Chondrocyte (in vitro differentiated cells): ENCODE data around the gene NKD2. TPM values are rescaled to one million over a fixed set of nuclear protein-coding genes. Genes with fewer than 3 reads are reported as not detected.
A peak's percentile ranks its signal among the peaks of the same experiment; 100 is the strongest.

Experiments used
- DNase-seq: peaks from one replicate; pipeline ENCODE4 v3.0.0; 2021; ENCODE audit warnings: mixed read lengths, low spot score
- H3K27ac Mint-ChIP-seq: one replicate; pipeline ENCODE4 v1.8.0; 2021; ENCODE audit warnings: mild to moderate bottlenecking, moderate library complexity, mixed read lengths; ENCODE audit not compliant: unreplicated experiment
- H3K27me3 Mint-ChIP-seq: 2 replicates; pipeline ENCODE4 v1.8.0; 2021; ENCODE audit warnings: low read depth, mixed read lengths
- H3K36me3 Mint-ChIP-seq: 2 replicates; pipeline ENCODE4 v1.8.0; 2021; ENCODE audit warnings: low read depth, mixed read lengths
- H3K4me1 Mint-ChIP-seq: 2 replicates; pipeline ENCODE4 v1.8.0; 2021; ENCODE audit warnings: low read depth, mild to moderate bottlenecking, mixed read lengths
- H3K4me3 Mint-ChIP-seq: one replicate; pipeline ENCODE4 v1.8.0; 2021; ENCODE audit warnings: mild to moderate bottlenecking, moderate library complexity, mixed read lengths; ENCODE audit not compliant: unreplicated experiment
- H3K9me3 Mint-ChIP-seq: 2 replicates; pipeline ENCODE4 v1.8.0; 2021; ENCODE audit warnings: low read depth, mixed read lengths
- total RNA-seq: library from RNA; stranded (reverse); gene quantifications from 3 replicates; pipeline ENCODE4 v1.2.1, GENCODE V29; 2021
- TF ChIP-seq, protein P1 (sequence below): fragments of 200-600 bp; sonication (generic); IDR thresholded peaks from 2 replicates; pipeline ENCODE4 v1.5.0; 2021; ENCODE audit warnings: antibody characterized with exemption, mild to moderate bottlenecking, moderate library complexity

The NKD2 gene
- total RNA-seq, 1 donor from 2014 or later = not detected

DNA sequence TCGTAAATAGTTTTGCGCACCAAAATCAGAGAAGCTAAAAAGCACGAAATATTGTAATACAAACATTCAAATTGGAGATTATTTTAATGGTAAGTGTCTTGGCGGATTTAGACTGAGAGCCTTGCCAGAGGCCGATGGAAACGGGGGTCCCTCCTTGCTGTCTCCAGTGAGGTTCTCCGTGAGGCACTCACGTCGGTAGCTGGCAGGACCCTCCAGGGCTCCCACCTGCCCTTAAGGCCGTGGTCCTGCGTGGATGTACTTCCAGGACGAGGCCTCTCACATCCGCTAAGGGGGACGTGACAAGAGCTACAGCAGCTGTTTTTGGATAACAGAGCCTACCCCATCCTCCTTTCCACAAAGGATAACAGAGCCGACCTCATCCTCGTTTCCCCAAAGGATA, 7.9 kb downstream of the NKD2 start:
- Mint-ChIP-seq H3K4me3 (no peak overlapping the region), H3K27ac (no peak overlapping the region), H3K27me3 (peaks cover 29% of the 10 kb centered on the region), H3K9me3 (no peaks in the 10 kb centered on the region), H3K4me1 (no peaks in the 10 kb centered on the region), H3K36me3 (no peaks in the 10 kb centered on the region)
- TF ChIP-seq, protein P1, sequence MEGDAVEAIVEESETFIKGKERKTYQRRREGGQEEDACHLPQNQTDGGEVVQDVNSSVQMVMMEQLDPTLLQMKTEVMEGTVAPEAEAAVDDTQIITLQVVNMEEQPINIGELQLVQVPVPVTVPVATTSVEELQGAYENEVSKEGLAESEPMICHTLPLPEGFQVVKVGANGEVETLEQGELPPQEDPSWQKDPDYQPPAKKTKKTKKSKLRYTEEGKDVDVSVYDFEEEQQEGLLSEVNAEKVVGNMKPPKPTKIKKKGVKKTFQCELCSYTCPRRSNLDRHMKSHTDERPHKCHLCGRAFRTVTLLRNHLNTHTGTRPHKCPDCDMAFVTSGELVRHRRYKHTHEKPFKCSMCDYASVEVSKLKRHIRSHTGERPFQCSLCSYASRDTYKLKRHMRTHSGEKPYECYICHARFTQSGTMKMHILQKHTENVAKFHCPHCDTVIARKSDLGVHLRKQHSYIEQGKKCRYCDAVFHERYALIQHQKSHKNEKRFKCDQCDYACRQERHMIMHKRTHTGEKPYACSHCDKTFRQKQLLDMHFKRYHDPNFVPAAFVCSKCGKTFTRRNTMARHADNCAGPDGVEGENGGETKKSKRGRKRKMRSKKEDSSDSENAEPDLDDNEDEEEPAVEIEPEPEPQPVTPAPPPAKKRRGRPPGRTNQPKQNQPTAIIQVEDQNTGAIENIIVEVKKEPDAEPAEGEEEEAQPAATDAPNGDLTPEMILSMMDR = no peak
- peak; percentile 67 for DNase-seq

DNA sequence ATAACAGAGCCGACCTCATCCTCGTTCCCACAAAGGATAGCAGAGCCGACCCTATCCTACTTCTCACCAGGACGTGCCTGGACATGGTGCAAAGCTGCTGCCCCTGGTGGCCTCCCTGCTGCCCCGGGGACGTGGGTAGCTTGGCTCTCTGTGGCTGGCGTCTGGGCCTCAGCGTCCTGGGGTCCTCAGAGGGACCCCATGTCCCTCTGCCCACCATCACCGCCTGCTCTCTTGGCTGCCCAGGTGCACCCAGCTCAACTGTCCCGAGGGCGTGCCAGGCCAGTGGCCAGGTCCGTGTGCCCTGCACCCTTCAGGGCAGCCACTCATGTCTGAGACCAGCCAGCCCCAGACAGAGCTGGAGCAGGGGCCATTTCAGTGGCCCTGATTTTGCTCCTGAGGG, 8.5 kb downstream of the NKD2 start:
- no peaks in the 10 kb centered on the region for H3K4me1 Mint-ChIP-seq
- TF ChIP-seq, protein P1 = no peak

DNA sequence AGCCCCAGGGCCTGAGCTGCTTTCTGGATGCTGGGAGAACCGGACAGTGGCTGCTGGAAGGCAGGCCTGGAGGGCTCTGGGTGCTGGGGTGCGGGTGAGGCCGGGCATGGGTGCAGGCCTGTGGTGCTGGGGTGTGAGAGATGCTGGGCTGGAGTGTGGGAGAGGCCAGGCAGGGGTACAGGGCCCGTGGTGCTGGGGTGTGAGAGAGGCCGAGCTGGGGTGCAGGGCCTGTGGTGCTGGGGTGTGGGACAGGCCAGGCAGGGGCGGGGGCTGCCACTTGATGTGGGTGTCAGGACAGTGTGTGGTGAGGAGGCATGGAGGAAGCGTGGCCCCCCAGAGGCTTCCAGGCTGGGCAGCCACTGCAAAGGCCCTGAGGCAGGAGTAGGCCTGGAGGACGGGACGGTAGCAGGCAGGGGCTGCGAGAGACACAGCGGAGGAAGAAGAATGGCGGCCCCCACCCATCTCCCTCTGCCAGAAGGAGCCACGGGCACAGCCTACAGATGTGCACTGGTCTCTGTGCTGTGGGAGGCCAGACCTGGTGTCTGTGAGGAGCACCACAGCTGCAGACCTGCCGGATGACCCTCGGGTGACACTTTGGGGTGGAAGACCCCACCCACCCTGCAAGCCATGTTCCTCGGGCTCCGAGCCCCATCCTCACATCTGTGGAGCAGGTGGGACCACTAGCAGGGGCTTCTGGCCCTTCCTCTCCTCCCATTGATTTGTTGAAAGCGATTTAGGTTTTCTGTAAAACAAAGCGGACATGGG, 9.3 kb downstream of the NKD2 start:
- Mint-ChIP-seq H3K9me3 (no peaks in the 10 kb centered on the region), H3K4me1 (no peaks in the 10 kb centered on the region), H3K4me3 (no peak overlapping the region), H3K27me3 (peaks cover 19% of the 10 kb centered on the region), H3K36me3 (no peaks in the 10 kb centered on the region), H3K27ac (no peak overlapping the region)
- peak; percentile 90 for DNase-seq
- TF ChIP-seq, protein P1 = no peak

More for the DNA sequence above, 8.5 kb downstream of the NKD2 start:
- H3K4me3 Mint-ChIP-seq = no peak overlapping the region
- no peaks in the 10 kb centered on the region for H3K36me3 Mint-ChIP-seq
- peaks cover 23% of the 10 kb centered on the region for H3K27me3 Mint-ChIP-seq
- DNase-seq = peak; percentile 78
- no peaks in the 10 kb centered on the region for H3K9me3 Mint-ChIP-seq
- H3K27ac Mint-ChIP-seq = no peak overlapping the region

DNA sequence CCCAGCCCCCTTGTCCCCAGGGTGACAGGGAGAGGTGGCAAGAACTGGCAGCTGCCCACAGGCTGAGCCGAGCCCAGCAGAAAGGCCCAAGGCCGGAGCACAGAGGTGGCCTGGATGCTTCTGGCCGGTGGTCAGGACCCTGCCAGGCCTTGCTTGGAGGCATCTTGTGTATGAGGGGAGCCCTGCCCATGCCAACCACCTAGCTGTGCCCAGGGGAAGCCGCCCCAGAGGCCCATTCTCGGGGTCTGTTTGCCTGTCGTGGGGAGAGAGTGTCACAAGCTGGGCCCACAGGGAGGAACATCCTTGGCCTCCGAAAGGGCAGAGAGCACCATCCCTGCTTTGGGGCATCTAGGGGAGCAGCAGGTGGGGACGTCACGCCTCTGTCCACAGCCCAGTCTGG, 10.0 kb downstream of the NKD2 start:
- Mint-ChIP-seq H3K4me1 (no peaks in the 10 kb centered on the region), H3K27ac (no peak overlapping the region), H3K4me3 (no peak overlapping the region), H3K36me3 (no peaks in the 10 kb centered on the region), H3K27me3 (peaks cover 19% of the 10 kb centered on the region), H3K9me3 (no peaks in the 10 kb centered on the region)
- TF ChIP-seq, protein P1 = no peak
- DNase-seq = peak; percentile 85

DNA sequence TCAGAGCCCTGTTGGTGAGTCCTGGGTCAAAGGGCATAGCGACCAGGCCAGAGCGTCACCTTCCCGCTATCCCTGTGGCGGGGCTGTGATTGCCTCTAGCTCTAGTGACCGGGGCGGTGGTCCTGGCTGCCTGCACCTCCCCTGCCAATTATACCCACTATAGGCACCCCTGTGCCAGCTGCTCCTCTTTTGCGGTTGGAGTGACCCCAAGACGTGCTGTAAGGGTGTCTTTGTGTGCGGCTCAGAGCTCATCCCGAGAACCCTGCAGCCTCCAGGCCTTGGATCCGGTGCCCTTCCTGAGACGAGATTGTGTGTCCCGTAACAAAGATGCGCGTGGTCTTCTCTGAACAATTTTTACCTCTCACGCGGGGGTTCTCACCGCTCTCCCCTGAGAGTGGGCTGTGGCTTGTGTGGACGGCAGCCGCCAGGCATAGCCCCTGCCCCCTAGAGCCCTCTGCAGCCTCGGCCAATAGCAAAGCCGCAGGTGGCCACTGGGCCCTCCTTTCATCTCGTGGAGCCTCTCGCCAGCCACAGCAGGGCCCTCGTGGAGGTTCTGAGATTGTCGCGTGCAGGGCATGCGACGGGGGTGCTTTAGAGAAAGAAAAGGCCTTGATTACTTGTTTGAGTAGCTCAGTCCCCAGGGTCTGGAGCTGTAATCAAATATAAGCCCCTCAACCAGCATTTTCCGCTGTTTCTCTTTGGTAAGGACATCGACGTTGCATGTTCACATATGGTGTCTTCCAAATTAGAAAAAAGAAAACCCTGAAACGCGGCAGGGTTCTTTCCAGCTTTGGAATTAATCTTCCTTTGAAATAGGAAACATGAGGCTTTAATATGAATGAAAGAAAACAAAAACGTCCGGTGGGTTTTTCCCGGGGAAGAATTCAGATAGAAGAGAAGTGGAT, 10.7 kb downstream of the NKD2 start:
- TF ChIP-seq, protein P1 = no peak
- H3K27me3 Mint-ChIP-seq = peaks cover 19% of the 10 kb centered on the region
- DNase-seq = peak; percentile 57
- no peaks in the 10 kb centered on the region for H3K36me3 Mint-ChIP-seq
- no peaks in the 10 kb centered on the region for H3K4me1 Mint-ChIP-seq
- no peaks in the 10 kb centered on the region for H3K9me3 Mint-ChIP-seq
- H3K27ac Mint-ChIP-seq = no peak overlapping the region
- no peak overlapping the region for H3K4me3 Mint-ChIP-seq
